NCI-H128 (cell line): ENCODE data around the gene LGALS12.

Source experiments
- DNase-seq: peaks from one replicate; lab custom pipeline; 2025; ENCODE audit not compliant: unreplicated experiment; lab: John Stamatoyannopoulos, UW

The LGALS12 gene

GRCh38 chr11:63558459-63559157 is 52.7 kb downstream of the LGALS12 start:
- DNase-seq: no peak

GRCh38 chr11:63560506-63561180 is 54.8 kb downstream of the LGALS12 start:
- no peak for DNase-seq

GRCh38 chr11:63563201-63564055 is 57.5 kb downstream of the LGALS12 start, which contains the start of gene PLAAT2:
TSS of gene PLAAT2 (minus strand) at chr11:63563379. CDS start at chr11:63563324, 55 bp downstream.
- DNase-seq: no peak

- no peak for DNase-seq
Measured at GRCh38 chr11:63564056-63564774, 58.3 kb downstream of the LGALS12 start.

- DNase-seq: no peak
Measured at GRCh38 chr11:63564784-63565350, 59.0 kb downstream of the LGALS12 start.
